Mucosa of rectum (tissue), 2 donors: ENCODE data around the gene ERICH6B.

Experiments
- H3K27ac ChIP-seq, 2 donors: one replicate each; pipeline ENCODE4 v1.7.0; 2013; ENCODE audit warnings: inconsistent platforms in 2 of 2, low read depth in 2 of 2, low read length in 2 of 2
- H3K27me3 ChIP-seq, 2 donors: one replicate each; pipeline ENCODE4 v1.7.0; 2013; ENCODE audit warnings: low read length in 2 of 2; ENCODE audit not compliant: control insufficient read depth in 2 of 2, insufficient read depth in 2 of 2
- H3K36me3 ChIP-seq, 2 donors: one replicate each; pipeline ENCODE4 v1.7.0; 2013; ENCODE audit warnings: low read length in 2 of 2; ENCODE audit not compliant: control insufficient read depth in 2 of 2, insufficient read depth in 2 of 2
- H3K4me1 ChIP-seq, 2 donors: one replicate each; pipeline ENCODE4 v1.7.0; 2013; ENCODE audit warnings: low read length in 2 of 2, mild to moderate bottlenecking in 1 of 2; ENCODE audit not compliant: control insufficient read depth in 2 of 2, insufficient read depth in 2 of 2
- H3K4me3 ChIP-seq, 2 donors: one replicate each; pipeline ENCODE4 v1.7.0; 2013; ENCODE audit warnings: low read length in 2 of 2
- H3K9ac ChIP-seq, 2 donors: one replicate each; pipeline ENCODE4 v1.7.0; 2013; ENCODE audit warnings: low read length in 2 of 2, low read depth in 1 of 2, mild to moderate bottlenecking in 1 of 2
- H3K9me3 ChIP-seq, 2 donors: one replicate each; pipeline ENCODE4 v1.7.0; 2013; ENCODE audit warnings: low read length in 2 of 2; ENCODE audit not compliant: control insufficient read depth in 2 of 2
- donor health status: healthy.
- donor health status: Normal muscosa, but diverticular disease.

Gene ERICH6B

GRCh38 chr13:45534604-45535003 is 80.9 kb downstream of the ERICH6B start:
- Histone ChIP-seq H3K4me1 (no peaks in the 10 kb centered on the region), H3K36me3 (peaks cover 50 to 55% of the 10 kb centered on the region in 2 donors), H3K27me3 (no peaks in the 10 kb centered on the region)

GRCh38 chr13:45529758-45530157 is 85.8 kb downstream of the ERICH6B start:
- Histone ChIP-seq H3K4me3 (no peak overlapping the region), H3K4me1 (no peaks in the 10 kb centered on the region), H3K27ac (no peak overlapping the region), H3K9me3 (no peaks in the 10 kb centered on the region), H3K27me3 (no peaks in the 10 kb centered on the region), H3K9ac (no peak overlapping the region), H3K36me3 (peaks cover 54 to 63% of the 10 kb centered on the region in 2 donors)

More at GRCh38 chr13:45534604-45535003, 80.9 kb downstream of the ERICH6B start:
- Histone ChIP-seq H3K9me3 (no peaks in the 10 kb centered on the region), H3K4me3 (no peak overlapping the region), H3K27ac (no peak overlapping the region), H3K9ac (no peak overlapping the region)

- H3K9ac ChIP-seq: no peak overlapping the region
- no peaks in the 10 kb centered on the region for H3K9me3 ChIP-seq
- no peak overlapping the region for H3K27ac ChIP-seq
- H3K4me1 ChIP-seq: no peaks in the 10 kb centered on the region
- no peak overlapping the region for H3K4me3 ChIP-seq
- peaks cover 45 to 58% of the 10 kb centered on the region in 2 donors for H3K36me3 ChIP-seq
- no peaks in the 10 kb centered on the region for H3K27me3 ChIP-seq
Measured at GRCh38 chr13:45527699-45528462, 87.7 kb downstream of the ERICH6B start.

- no peak overlapping the region for H3K9ac ChIP-seq
- H3K27me3 ChIP-seq: no peaks in the 10 kb centered on the region
- no peak overlapping the region for H3K27ac ChIP-seq
- H3K4me1 ChIP-seq: no peaks in the 10 kb centered on the region
- H3K9me3 ChIP-seq: no peaks in the 10 kb centered on the region
- no peak overlapping the region for H3K4me3 ChIP-seq
- H3K36me3 ChIP-seq: peaks cover 60 to 73% of the 10 kb centered on the region in 2 donors
Measured at GRCh38 chr13:45522571-45522970, 93.0 kb downstream of the ERICH6B start.

- Histone ChIP-seq H3K27ac (no peak overlapping the region), H3K9ac (no peak overlapping the region)
Measured at GRCh38 chr13:45521297-45521696, 94.2 kb downstream of the ERICH6B start.

GRCh38 chr13:45519493-45519892 is 96.0 kb downstream of the ERICH6B start:
- Histone ChIP-seq H3K36me3 (peaks cover 70 to 76% of the 10 kb centered on the region in 2 donors), H3K27me3 (no peaks in the 10 kb centered on the region), H3K9me3 (no peaks in the 10 kb centered on the region), H3K4me1 (no peaks in the 10 kb centered on the region), H3K4me3 (no peak overlapping the region), H3K27ac (no peak overlapping the region), H3K9ac (no peak overlapping the region)

More at GRCh38 chr13:45521297-45521696, 94.2 kb downstream of the ERICH6B start:
- no peaks in the 10 kb centered on the region for H3K27me3 ChIP-seq
- no peaks in the 10 kb centered on the region for H3K4me1 ChIP-seq
- H3K9me3 ChIP-seq: no peaks in the 10 kb centered on the region
- H3K4me3 ChIP-seq: no peak overlapping the region
- peaks cover 69 to 74% of the 10 kb centered on the region in 2 donors for H3K36me3 ChIP-seq

GRCh38 chr13:45518525-45519245 is 96.9 kb downstream of the ERICH6B start:
- no peak overlapping the region for H3K4me3 ChIP-seq
- no peaks in the 10 kb centered on the region for H3K27me3 ChIP-seq
- H3K27ac ChIP-seq: no peak overlapping the region
- no peaks in the 10 kb centered on the region for H3K9me3 ChIP-seq
- no peaks in the 10 kb centered on the region for H3K4me1 ChIP-seq
- peaks cover 63 to 73% of the 10 kb centered on the region in 2 donors for H3K36me3 ChIP-seq
- H3K9ac ChIP-seq: no peak overlapping the region

- Histone ChIP-seq H3K27ac (no peak overlapping the region), H3K9me3 (no peaks in the 10 kb centered on the region), H3K27me3 (no peaks in the 10 kb centered on the region), H3K4me1 (no peaks in the 10 kb centered on the region), H3K36me3 (peaks cover 58 to 78% of the 10 kb centered on the region in 2 donors), H3K4me3 (no peak overlapping the region), H3K9ac (no peak overlapping the region)
Measured at GRCh38 chr13:45516757-45517156, 98.8 kb downstream of the ERICH6B start.

- no peaks in the 10 kb centered on the region for H3K4me1 ChIP-seq
- H3K4me3 ChIP-seq: no peak overlapping the region
- H3K27me3 ChIP-seq: no peaks in the 10 kb centered on the region
- no peaks in the 10 kb centered on the region for H3K9me3 ChIP-seq
- no peak overlapping the region for H3K27ac ChIP-seq
- H3K36me3 ChIP-seq: peaks cover 54 to 65% of the 10 kb centered on the region in 2 donors
- H3K9ac ChIP-seq: no peak overlapping the region
Measured at GRCh38 chr13:45512098-45512496, 103.4 kb downstream of the ERICH6B start.

- no peaks in the 10 kb centered on the region for H3K27me3 ChIP-seq
- H3K9ac ChIP-seq: no peak overlapping the region
- H3K4me1 ChIP-seq: no peaks in the 10 kb centered on the region
- no peak overlapping the region for H3K4me3 ChIP-seq
- H3K27ac ChIP-seq: no peak overlapping the region
- H3K9me3 ChIP-seq: no peaks in the 10 kb centered on the region
- peaks cover 52 to 65% of the 10 kb centered on the region in 2 donors for H3K36me3 ChIP-seq
Measured at GRCh38 chr13:45511310-45512097, 104.0 kb downstream of the ERICH6B start.
